ENCODE measurements around the gene TMEM272. TPM values are rescaled to one million over a fixed set of nuclear protein-coding genes. Genes with fewer than 3 reads are reported as not detected.

TMEM272 gene
- total and polyA plus RNA-seq, 2 donors (not counting 3 experiments of a cell fraction or from before 2014, with no cell fraction given) = not detected

GRCh38 chr13:51819544-51819943, 25.4 kb downstream of the TMEM272 start:
- Histone ChIP-seq H3K27ac (ENCODE audit: insufficient read depth, low read depth, low read length) (no peak overlapping the region), H4K20me1 (replicated peaks; ENCODE audit: control insufficient read depth, extremely low read depth, insufficient read depth, low read length) (no peaks in the 10 kb centered on the region), H3K9me1 (replicated peaks; ENCODE audit: control insufficient read depth, extremely low read depth, insufficient read depth, low read length) (no peaks in the 10 kb centered on the region), H2AFZ (ENCODE audit: low read depth, low read length) (no peak overlapping the region), H3K9me3 (replicated peaks; ENCODE audit: control insufficient read depth, insufficient read depth, low read length) (no peaks in the 10 kb centered on the region), H3K4me2 (ENCODE audit: insufficient read depth, low read length) (no peak overlapping the region), H3K9ac (replicated peaks; ENCODE audit: extremely low read depth, insufficient read depth, low read length) (no peak overlapping the region), H3K79me2 (ENCODE audit: control insufficient read depth, insufficient read depth, low read length) (no peaks in the 10 kb centered on the region), H3K36me3 (ENCODE audit: control insufficient read depth in 2 of 2, extremely low read depth in 1 of 2, insufficient read depth in 2 of 2, low read length in 2 of 2) (no peaks in the 10 kb centered on the region), H3K27me3 (ENCODE audit: control insufficient read depth in 2 of 2, insufficient read depth in 2 of 2, low read length in 2 of 2) (peaks cover 14 to 27% of the 10 kb centered on the region in 2 experiments), H3K4me3 (replicated peaks in 1 of 3; ENCODE audit: insufficient read depth in 1 of 3, low read depth in 1 of 3, low read length in 3 of 3) (no peak overlapping the region), H3K4me1 (ENCODE audit: control insufficient read depth, extremely low read depth, insufficient read depth, low read length) (no peaks in the 10 kb centered on the region)
- BruUV-seq (replicated peaks) = no TSS peak
- POLR2A ChIA-PET = no interaction called here
- FAIRE-seq (no peak), DNase-seq (ENCODE audit: low read depth, low spot score) (no peak)
- dilution Hi-C loops (cut with MboI; ENCODE audit: extremely low pct_ligation_motif_present, low sequenced_read_pairs) (no loop called here), intact Hi-C loops (cut with micrococcal nuclease) (no loop called here)
- TF ChIP-seq POLR2AphosphoS5 (IDR thresholded peaks at IDR 0.05; ENCODE audit: insufficient read depth, low read depth, low read length) (no peak), CTCF (IDR thresholded peaks at IDR 0.05; ENCODE audit: extremely low read depth in 1 of 2, insufficient read depth in 1 of 2, low read depth in 1 of 2, low read length in 2 of 2) (no peak), MYC (IDR thresholded peaks at IDR 0.05; ENCODE audit: low read depth, low read length) (no peak), GATA2 (IDR thresholded peaks at IDR 0.05; ENCODE audit: insufficient read depth, insufficient read length, low read depth, low read length) (no peak), POLR2A (IDR thresholded peaks at IDR 0.05; ENCODE audit: low read depth, low read length) (no peak), FOS (IDR thresholded peaks at IDR 0.05; ENCODE audit: borderline replicate concordance, insufficient read depth, low read length) (no peak), JUN (IDR thresholded peaks at IDR 0.05; ENCODE audit: borderline replicate concordance, insufficient read depth, insufficient read length, low read depth) (no peak), MAX (IDR thresholded peaks at IDR 0.05; ENCODE audit: insufficient read depth, insufficient read length) (no peak), EZH2 (IDR thresholded peaks at IDR 0.05; ENCODE audit: borderline replicate concordance, low read depth, low read length, severe bottlenecking) (no peak)
- CTCF ChIA-PET = no interaction called here

Data from endothelial cell of umbilical vein (primary cell).